Activated T-cell treated with anti-CD3 and anti-CD28 coated beads for 48 hours (primary cell): Measurements from ENCODE around the gene THBD.

ENCODE experiments used
- DNase-seq: peaks from one replicate; pipeline ENCODE4 v3.0.0-alpha.2; 2020; ENCODE audit warnings: low read depth

Gene THBD

GRCh38 chr20:23084282-23084844 lies 34.9 kb upstream of the THBD start:
- no peak for DNase-seq

- no peak for DNase-seq
Measured at GRCh38 chr20:23083553-23084220, 34.2 kb upstream of the THBD start.

- no peak for DNase-seq
Measured at GRCh38 chr20:23082846-23083552, 33.5 kb upstream of the THBD start.

- no peak for DNase-seq
Measured at GRCh38 chr20:23081263-23081819, 31.9 kb upstream of the THBD start.

- DNase-seq = no peak
Measured at GRCh38 chr20:23080521-23080920, 31.0 kb upstream of the THBD start.

GRCh38 chr20:23079926-23080325 lies 30.5 kb upstream of the THBD start:
- no peak for DNase-seq

- DNase-seq = no peak
Measured at GRCh38 chr20:23079016-23079351, 29.5 kb upstream of the THBD start.

GRCh38 chr20:23078351-23079015 lies 29.0 kb upstream of the THBD start:
- DNase-seq = no peak

- no peak for DNase-seq
Measured at GRCh38 chr20:23077277-23077676, 27.8 kb upstream of the THBD start.

GRCh38 chr20:23074052-23074451 lies 24.6 kb upstream of the THBD start:
- no peak for DNase-seq

- no peak for DNase-seq
Measured at GRCh38 chr20:23072892-23073586, 23.6 kb upstream of the THBD start.

- DNase-seq = no peak
Measured at GRCh38 chr20:23071996-23072395, 22.5 kb upstream of the THBD start.

- DNase-seq = no peak
Measured at GRCh38 chr20:23071398-23071797, 21.9 kb upstream of the THBD start.

GRCh38 chr20:23069108-23069507 lies 19.6 kb upstream of the THBD start:
- DNase-seq = no peak

- DNase-seq = no peak
Measured at GRCh38 chr20:23068283-23068682, 18.8 kb upstream of the THBD start.

GRCh38 chr20:23066772-23067171 lies 17.3 kb upstream of the THBD start:
- DNase-seq = no peak

- DNase-seq = no peak
Measured at GRCh38 chr20:23065266-23066201, 16.1 kb upstream of the THBD start.

- no peak for DNase-seq
Measured at GRCh38 chr20:23063581-23063980, 14.1 kb upstream of the THBD start.

- DNase-seq = no peak
Measured at GRCh38 chr20:23063168-23063567, 13.7 kb upstream of the THBD start.

GRCh38 chr20:23062632-23063031 lies 13.2 kb upstream of the THBD start:
- DNase-seq = no peak
